A673 (cell line): ENCODE data around the gene PDE4C. TPM values are rescaled to one million over a fixed set of nuclear protein-coding genes. Genes with fewer than 3 reads are reported as not detected.

Experiments
- BruUV-seq: library from RNA; stranded (reverse); fragments of 400-500 nt; replicated peaks from 2 replicates; lab custom pipeline; 2021; lab: Mats Ljungman, UMichigan
- CTCF ChIA-PET: fragments of 300-600 bp; sonication (Branson Sonifier 250); formaldehyde crosslinking; loops from one replicate; lab custom pipeline; 2022; ENCODE audit warnings: antibody characterized with exemption; lab: Charles Lee
- POLR2A ChIA-PET: fragments of 300-600 bp; sonication (Branson Sonifier 250); formaldehyde crosslinking; loops from one replicate; lab custom pipeline; 2022; ENCODE audit warnings: antibody characterized with exemption; ENCODE audit not compliant: low non-redundant PET; lab: Charles Lee
- DNase-seq: peaks from one replicate; pipeline ENCODE4 v3.0.0-alpha.2; 2015; ENCODE audit warnings: low spot score
- H3K27ac ChIP-seq: fragments of 200-600 bp; sonication (generic); 2 replicates; pipeline ENCODE4 v1.5.1; 2016; ENCODE audit warnings: mixed run types, low read depth, mild to moderate bottlenecking, mixed read lengths, antibody characterized with exemption, low read length; ENCODE audit not compliant: poor library complexity, severe bottlenecking
- H3K27me3 ChIP-seq: fragments of 200-600 bp; sonication (generic); replicated peaks from 2 replicates; pipeline ENCODE4 v1.6.1; 2017; ENCODE audit warnings: mixed run types, low read depth, mild to moderate bottlenecking, mixed read lengths, antibody characterized with exemption, low read length; ENCODE audit not compliant: insufficient read depth, poor library complexity
- H3K36me3 ChIP-seq: fragments of 200-600 bp; sonication (generic); 2 replicates; pipeline ENCODE4 v1.6.1; 2016; ENCODE audit warnings: mixed run types, mild to moderate bottlenecking, mixed read lengths, antibody characterized with exemption, low read length; ENCODE audit not compliant: insufficient read depth, poor library complexity, severe bottlenecking
- H3K4me1 ChIP-seq: fragments of 200-600 bp; sonication (generic); 2 replicates; pipeline ENCODE4 v1.6.1; 2017; ENCODE audit warnings: mixed run types, mild to moderate bottlenecking, mixed read lengths, antibody characterized with exemption, low read length; ENCODE audit not compliant: insufficient read depth, poor library complexity, severe bottlenecking
- H3K4me3 ChIP-seq: fragments of 200-600 bp; sonication (generic); 2 replicates; pipeline ENCODE4 v1.5.1; 2016; ENCODE audit warnings: low read depth, mixed run types, mild to moderate bottlenecking, mixed read lengths, low read length; ENCODE audit not compliant: poor library complexity, severe bottlenecking
- H3K9me3 ChIP-seq: fragments of 200-600 bp; sonication (generic); 2 replicates; pipeline ENCODE4 v1.6.1; 2016; ENCODE audit warnings: mixed run types, low read depth, mild to moderate bottlenecking, mixed read lengths, antibody characterized with exemption, low read length; ENCODE audit not compliant: poor library complexity, severe bottlenecking
- EZH2 ChIP-seq: fragments of 200-600 bp; sonication (generic); IDR thresholded peaks from 2 replicates; pipeline ENCODE4 v1.6.1; 2017; ENCODE audit warnings: borderline replicate concordance, low read depth, mild to moderate bottlenecking, mixed read lengths, antibody characterized with exemption, low read length; ENCODE audit not compliant: poor library complexity, severe bottlenecking
- intact Hi-C: fragments of 100-400 bp; cut with micrococcal nuclease; formaldehyde crosslinking; loops from one replicate; pipeline ENCODE4 v1.10.0; 2022; ENCODE audit not compliant: unreplicated experiment
- total RNA-seq: library from RNA; stranded (reverse); gene quantifications from 2 replicates; pipeline ENCODE4 v1.2.3, GENCODE V29; 2021
- TF ChIP-seq, protein P1 (sequence below): fragments of 300-800, 200-600 bp; sonication (generic); conservative IDR thresholded peaks from 2 replicates; pipeline ENCODE4 v1.5.1; 2017; ENCODE audit warnings: low read depth, mild to moderate bottlenecking, antibody characterized with exemption, low read length, moderate library complexity, mixed read lengths

The PDE4C gene
- total RNA-seq, 1 experiment from 2014 or later: not detected

DNA sequence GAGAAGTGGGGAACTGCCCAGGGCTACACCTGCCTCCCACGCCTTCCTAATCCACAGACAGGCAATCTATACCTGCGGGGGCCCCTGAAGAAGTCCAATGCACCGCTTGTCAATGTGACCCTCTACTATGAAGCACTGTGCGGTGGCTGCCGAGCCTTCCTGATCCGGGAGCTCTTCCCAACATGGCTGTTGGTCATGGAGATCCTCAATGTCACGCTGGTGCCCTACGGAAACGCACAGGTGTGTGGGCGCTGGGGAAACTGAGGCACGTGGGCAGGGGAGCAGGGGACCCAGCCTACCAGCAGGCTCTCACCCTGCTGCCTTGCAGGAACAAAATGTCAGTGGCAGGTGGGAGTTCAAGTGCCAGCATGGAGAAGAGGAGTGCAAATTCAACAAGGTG is 51.3 kb downstream of the PDE4C start:
- no peaks in the 10 kb centered on the region for H3K4me1 ChIP-seq
- intact Hi-C loops: no loop called here
- H3K9me3 ChIP-seq: no peaks in the 10 kb centered on the region
- no peaks in the 10 kb centered on the region for H3K36me3 ChIP-seq
- TF ChIP-seq, protein P1, sequence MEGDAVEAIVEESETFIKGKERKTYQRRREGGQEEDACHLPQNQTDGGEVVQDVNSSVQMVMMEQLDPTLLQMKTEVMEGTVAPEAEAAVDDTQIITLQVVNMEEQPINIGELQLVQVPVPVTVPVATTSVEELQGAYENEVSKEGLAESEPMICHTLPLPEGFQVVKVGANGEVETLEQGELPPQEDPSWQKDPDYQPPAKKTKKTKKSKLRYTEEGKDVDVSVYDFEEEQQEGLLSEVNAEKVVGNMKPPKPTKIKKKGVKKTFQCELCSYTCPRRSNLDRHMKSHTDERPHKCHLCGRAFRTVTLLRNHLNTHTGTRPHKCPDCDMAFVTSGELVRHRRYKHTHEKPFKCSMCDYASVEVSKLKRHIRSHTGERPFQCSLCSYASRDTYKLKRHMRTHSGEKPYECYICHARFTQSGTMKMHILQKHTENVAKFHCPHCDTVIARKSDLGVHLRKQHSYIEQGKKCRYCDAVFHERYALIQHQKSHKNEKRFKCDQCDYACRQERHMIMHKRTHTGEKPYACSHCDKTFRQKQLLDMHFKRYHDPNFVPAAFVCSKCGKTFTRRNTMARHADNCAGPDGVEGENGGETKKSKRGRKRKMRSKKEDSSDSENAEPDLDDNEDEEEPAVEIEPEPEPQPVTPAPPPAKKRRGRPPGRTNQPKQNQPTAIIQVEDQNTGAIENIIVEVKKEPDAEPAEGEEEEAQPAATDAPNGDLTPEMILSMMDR: no peak
- TF ChIP-seq EZH2: no peak
- CTCF ChIA-PET: no interaction called here
- no peak overlapping the region for H3K4me3 ChIP-seq
- POLR2A ChIA-PET: no interaction called here
- no peaks in the 10 kb centered on the region for H3K27me3 ChIP-seq
- BruUV-seq: no TSS peak
- H3K27ac ChIP-seq: no peak overlapping the region
- DNase-seq: no peak

Other genes with a start within 250 kb of the PDE4C start
- gene ARRDC2, start 218.3 kb downstream of the PDE4C start, total RNA-seq: 11.7 and 13.3 TPM in 2 replicates
- not detected in 2 replicates for gene IL12RB1, start 139.5 kb downstream of the PDE4C start, total RNA-seq
- gene MAST3, start 128.7 kb downstream of the PDE4C start, total RNA-seq: 5.1 and 7.9 TPM in 2 replicates
- 38.1 and 41.9 TPM in 2 replicates for gene PIK3R2, start 73.3 kb downstream of the PDE4C start, total RNA-seq
- not detected in 2 replicates for gene IFI30, start 52.6 kb downstream of the PDE4C start, total RNA-seq
- gene MPV17L2, start 33.2 kb downstream of the PDE4C start, total RNA-seq: 20.2 and 21.3 TPM in 2 replicates
- 2.9 and 4.2 TPM in 2 replicates for gene RAB3A, start 22.4 kb downstream of the PDE4C start, total RNA-seq
- gene IQCN, start 48.0 kb upstream of the PDE4C start, total RNA-seq: 10.2 and 12.0 TPM in 2 replicates
- gene JUND, start 55.2 kb upstream of the PDE4C start, total RNA-seq: 128 and 136 TPM in 2 replicates
- 252 and 262 TPM in 2 replicates for gene LSM4, start 96.6 kb upstream of the PDE4C start, total RNA-seq
- 15.8 and 23.0 TPM in 2 replicates for gene PGPEP1, start 114.2 kb upstream of the PDE4C start, total RNA-seq
- 4.0 and 4.7 TPM in 2 replicates for gene GDF15, start 159.7 kb upstream of the PDE4C start, total RNA-seq
- gene LRRC25, start 171.2 kb upstream of the PDE4C start, total RNA-seq: not detected in 2 replicates
- gene SSBP4, start 193.0 kb upstream of the PDE4C start, total RNA-seq: 242 and 248 TPM in 2 replicates
- gene ISYNA1, start 211.7 kb upstream of the PDE4C start, total RNA-seq: 153 and 223 TPM in 2 replicates